OCI-LY7 (cell line): Measurements from ENCODE around the gene ZNF436. TPM values are rescaled to one million over a fixed set of nuclear protein-coding genes. Genes with fewer than 3 reads are reported as not detected.

Source experiments
- BruUV-seq: library from RNA; stranded (reverse); fragments of 400-500 nt; replicated peaks from 2 replicates; lab custom pipeline; 2021; lab: Mats Ljungman, UMichigan
- CTCF ChIA-PET: fragments of 300-600 bp; sonication (Branson Sonifier 250); formaldehyde crosslinking; loops from one replicate; lab custom pipeline; 2022; ENCODE audit warnings: antibody characterized with exemption; ENCODE audit not compliant: unreplicated experiment; lab: Charles Lee
- POLR2A ChIA-PET: fragments of 300-600 bp; sonication (Branson Sonifier 250); formaldehyde crosslinking; loops from one replicate; lab custom pipeline; 2022; ENCODE audit warnings: antibody characterized with exemption; lab: Charles Lee
- DNase-seq: peaks from one replicate; pipeline ENCODE4 v3.0.0-alpha.2; 2015; ENCODE audit warnings: low spot score
- H2AFZ ChIP-seq: fragments of 200-600 bp; sonication (generic), shearing (Covaris generic); 2 replicates; pipeline ENCODE4 v1.6.1; 2014; ENCODE audit warnings: mild to moderate bottlenecking, antibody characterized with exemption, low read length, moderate library complexity
- H3K27ac ChIP-seq: fragments of 200-600 bp; sonication (generic); 2 replicates; pipeline ENCODE4 v1.5.1; 2014; ENCODE audit warnings: mixed run types, low read depth, mild to moderate bottlenecking, moderate library complexity, low read length, inconsistent platforms; ENCODE audit not compliant: poor library complexity, severe bottlenecking
- H3K36me3 ChIP-seq: fragments of 200-600 bp; sonication (generic); 2 replicates; pipeline ENCODE4 v1.6.1; 2014; ENCODE audit warnings: mild to moderate bottlenecking, antibody characterized with exemption, low read length, moderate library complexity, mixed read lengths; ENCODE audit not compliant: insufficient read depth
- H3K4me1 ChIP-seq: fragments of 200-600 bp; sonication (generic); 2 replicates; pipeline ENCODE4 v1.5.1; 2014; ENCODE audit warnings: mild to moderate bottlenecking, low read length; ENCODE audit not compliant: insufficient read depth, poor library complexity, severe bottlenecking
- H3K4me2 ChIP-seq: fragments of 200-600 bp; sonication (generic); 2 replicates; pipeline ENCODE4 v1.6.1; 2014; ENCODE audit warnings: mild to moderate bottlenecking, low read length
- H3K4me3 ChIP-seq: fragments of 200-600 bp; sonication (generic); 2 replicates; pipeline ENCODE4 v1.5.1; 2014; ENCODE audit warnings: mild to moderate bottlenecking, low read depth, low read length; ENCODE audit not compliant: poor library complexity, severe bottlenecking
- H3K79me2 ChIP-seq: fragments of 200-600 bp; sonication (generic); 2 replicates; pipeline ENCODE4 v1.6.1; 2016; ENCODE audit warnings: low read depth, mild to moderate bottlenecking, low read length, moderate library complexity, mixed read lengths; ENCODE audit not compliant: insufficient read depth
- H3K9me2 ChIP-seq: fragments of 200-600 bp; sonication (generic); 2 replicates; pipeline ENCODE4 v1.6.1; 2016; ENCODE audit warnings: mild to moderate bottlenecking, low read length, mixed read lengths; ENCODE audit not compliant: insufficient read depth
- H3K9me3 ChIP-seq: fragments of 200-600 bp; sonication (generic); 2 replicates; pipeline ENCODE4 v1.6.1; 2014; ENCODE audit warnings: mild to moderate bottlenecking, mixed run types, low read length, mixed read lengths
- H4K20me1 ChIP-seq: fragments of 200-600 bp; sonication (generic); 2 replicates; pipeline ENCODE4 v1.6.1; 2014; ENCODE audit warnings: mild to moderate bottlenecking, antibody characterized with exemption, low read length, moderate library complexity, mixed read lengths; ENCODE audit not compliant: insufficient read depth
- CTCF ChIP-seq: fragments of 200-600 bp; sonication (generic); conservative IDR thresholded peaks from 2 replicates; pipeline ENCODE4 v1.5.1; 2014; ENCODE audit warnings: mild to moderate bottlenecking, antibody characterized with exemption, low read length, moderate library complexity, mixed read lengths
- EZH2phosphoT487 ChIP-seq: fragments of 200-600 bp; sonication (generic); IDR thresholded peaks from 2 replicates; pipeline ENCODE4 v1.6.1; 2018; ENCODE audit warnings: low read depth, borderline replicate concordance, mild to moderate bottlenecking, mixed run types, antibody characterized with exemption, low read length, moderate library complexity, mixed read lengths
- intact Hi-C: fragments of 100-400 bp; cut with micrococcal nuclease; formaldehyde crosslinking; loops from one replicate; pipeline ENCODE4 v1.10.0; 2022; ENCODE audit not compliant: unreplicated experiment
- total RNA-seq, 2 experiments: library from RNA; depleted of rRNA in 1 of 2; stranded (reverse); fragments of >200 nt in 1 of 2; shearing (Covaris generic) in 1 of 2; gene quantifications; 2 replicates each; pipeline ENCODE4 v1.2.3, GENCODE V29; 2014 to 2022

Gene ZNF436
- total RNA-seq, 2 experiments from 2014 or later = 5.0 to 7.6 TPM

- Histone ChIP-seq H3K9me2 (no peaks in the 10 kb centered on the region), H3K36me3 (no peaks in the 10 kb centered on the region), H3K4me1 (peaks cover 5% of the 10 kb centered on the region), H4K20me1 (no peaks in the 10 kb centered on the region), H3K4me3 (no peak overlapping the region), H3K79me2 (no peaks in the 10 kb centered on the region), H3K27ac (no peak overlapping the region), H3K9me3 (no peaks in the 10 kb centered on the region), H3K4me2 (no peak overlapping the region), H2AFZ (no peak overlapping the region)
- intact Hi-C loops = loop anchor here (10.0 kb wide), 1 partner anchor 72 kb away; no protein-coding TSS in a partner anchor
- CTCF ChIA-PET = no interaction called here
- no peak for TF ChIP-seq CTCF
- no TSS peak for BruUV-seq
- no peak for DNase-seq
- POLR2A ChIA-PET = no interaction called here
Observed at GRCh38 chr1:23407016-23407630, 37.5 kb upstream of the ZNF436 start.

- Histone ChIP-seq H3K36me3 (no peaks in the 10 kb centered on the region), H3K4me3 (no peak overlapping the region), H4K20me1 (no peaks in the 10 kb centered on the region), H3K4me1 (peaks cover 5% of the 10 kb centered on the region), H3K9me3 (no peaks in the 10 kb centered on the region), H3K9me2 (no peaks in the 10 kb centered on the region), H2AFZ (no peak overlapping the region), H3K79me2 (no peaks in the 10 kb centered on the region), H3K27ac (no peak overlapping the region), H3K4me2 (no peak overlapping the region)
- DNase-seq = no peak
- intact Hi-C loops = loop anchor here (2.0 to 10.0 kb wide), 2 partner anchors 37 to 71 kb away; partner anchors contain the start of gene ZNF436
- BruUV-seq = no TSS peak
- POLR2A ChIA-PET = interaction anchor here (0.5 kb wide), 1 partner anchor 287 kb away, joined by 5 read pairs; no protein-coding TSS in a partner anchor
- TF ChIP-seq CTCF (no peak), EZH2phosphoT487 (no peak)
- CTCF ChIA-PET = no interaction called here
Observed at GRCh38 chr1:23405946-23406345, 36.3 kb upstream of the ZNF436 start.
